ENCODE data around the gene NAXD.

GRCh38 chr13:110636701-110637201 is 21.4 kb downstream of the NAXD start:
- TF ChIP-seq CTCF (IDR thresholded peaks at IDR 0.05) (no peak), POLR2A (IDR thresholded peaks at IDR 0.05) (no peak), POLR2AphosphoS5 (IDR thresholded peaks at IDR 0.05; ENCODE audit: insufficient read depth in 1 of 2, low read depth in 1 of 2) (no peak)

All from vagina (tissue), 2 donors.